Nucleus accumbens (tissue), 56 donors: Measurements from ENCODE around the gene RNF32.
A peak's percentile ranks its signal among the peaks of the same experiment; 100 is the strongest.

Experiments used
- DNase-seq, 56 donors: peaks; one replicate each; lab custom pipeline; 2025; lab: John Stamatoyannopoulos, UW

Gene RNF32

GRCh38 chr7:156640257-156640948 is at the start of gene RNF32:
TSS of gene RNF32 (plus strand) at chr7:156640774. CDS start at chr7:156643878, 3,104 bp downstream.
- DNase-seq: peak in 55 of 56 donors; percentile 46 to 95 (median 89)

DNA sequence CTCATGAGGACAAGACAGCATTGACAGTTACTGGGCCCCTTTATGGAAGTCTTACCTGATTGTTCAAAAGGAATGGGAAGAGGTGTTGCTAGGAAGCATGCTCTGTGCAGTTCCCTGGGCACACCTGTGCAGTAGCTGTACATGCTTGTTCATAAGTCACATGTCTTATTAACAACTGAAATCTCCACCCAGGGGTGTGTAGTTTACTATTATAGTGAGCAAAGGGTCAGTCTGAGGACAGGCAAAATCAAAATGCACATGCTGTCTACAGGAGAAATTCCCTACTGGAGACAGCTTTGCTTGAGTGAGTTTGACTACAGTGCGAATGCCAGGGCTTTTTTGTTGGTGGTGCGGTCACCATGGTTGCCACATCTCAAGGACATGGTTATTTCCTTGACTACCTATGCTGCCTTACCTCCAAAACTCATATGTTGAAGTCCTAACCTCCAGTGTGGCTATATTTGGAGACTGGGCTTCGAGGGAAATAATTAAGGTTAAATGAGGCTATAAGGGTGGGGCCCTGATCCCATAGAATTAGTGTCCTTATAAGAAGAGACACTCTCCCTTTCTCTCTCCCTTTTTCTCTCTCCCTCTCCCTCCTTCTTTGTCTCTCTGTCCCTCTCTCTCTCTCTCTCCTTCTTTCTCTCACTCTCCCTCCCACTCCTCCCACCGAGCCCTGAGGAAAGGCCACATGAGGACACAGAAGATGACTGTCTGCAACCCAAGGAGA is 48.3 kb upstream of the RNF32 start:
- DNase-seq: no peak

DNA sequence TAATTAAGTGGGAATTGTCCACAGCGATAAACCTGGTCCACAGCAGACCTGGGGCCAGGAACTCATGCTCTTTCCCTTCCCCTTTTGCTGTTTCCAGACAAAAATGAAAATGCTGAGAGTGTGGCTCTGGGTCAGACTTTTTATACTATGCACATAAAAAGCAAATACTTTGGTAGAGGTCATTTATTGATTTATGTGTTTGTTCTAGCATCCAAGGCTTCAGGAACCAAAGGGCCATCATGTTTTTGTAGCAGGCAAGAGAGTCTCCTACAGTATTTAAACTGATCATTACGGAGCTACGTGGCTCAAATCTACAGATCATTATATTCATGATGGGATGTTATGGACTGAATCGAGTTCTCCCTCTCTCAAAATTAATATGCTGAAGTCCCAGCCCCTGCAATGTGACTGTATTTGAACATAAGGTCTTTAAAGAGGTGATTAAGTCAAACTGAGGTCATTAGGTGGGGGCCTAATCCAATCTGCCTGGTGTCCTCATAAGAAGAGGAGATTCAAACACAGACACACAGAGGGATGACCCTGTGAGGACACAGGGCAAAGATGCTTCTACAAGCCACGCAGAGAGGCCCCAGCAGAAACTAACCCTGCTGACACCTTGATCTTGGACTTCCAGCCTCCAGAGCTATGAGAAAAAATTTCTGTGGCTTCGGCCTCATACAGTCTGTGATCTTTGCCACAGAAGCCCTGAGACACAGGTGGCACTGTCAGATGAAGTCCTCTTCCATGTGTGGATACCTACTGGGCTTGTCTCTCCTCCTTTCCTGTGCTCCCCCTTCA is 46.1 kb upstream of the RNF32 start:
- DNase-seq: no peak

GRCh38 chr7:156600496-156600895 is 40.1 kb upstream of the RNF32 start:
- no peak for DNase-seq

DNA sequence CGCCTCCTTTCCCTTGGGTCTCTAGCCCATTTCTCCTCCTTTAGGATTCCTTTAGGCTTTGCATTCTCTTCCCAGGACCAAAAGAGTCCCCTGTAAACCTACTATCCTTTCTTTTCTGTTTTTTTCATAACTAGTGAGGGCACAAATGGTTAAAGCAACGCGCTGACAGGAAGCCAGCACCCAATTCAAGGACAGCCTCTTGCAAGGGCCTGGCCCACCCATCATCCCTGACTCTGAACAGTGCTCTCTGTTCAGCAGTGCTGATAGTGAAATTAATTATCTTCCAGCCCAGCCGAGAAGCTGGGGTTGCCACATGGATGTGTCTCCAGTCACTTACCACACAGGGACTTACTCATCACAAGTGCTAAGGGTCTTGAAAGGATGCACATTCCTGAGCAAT is 38.3 kb upstream of the RNF32 start:
- DNase-seq: no peak

DNA sequence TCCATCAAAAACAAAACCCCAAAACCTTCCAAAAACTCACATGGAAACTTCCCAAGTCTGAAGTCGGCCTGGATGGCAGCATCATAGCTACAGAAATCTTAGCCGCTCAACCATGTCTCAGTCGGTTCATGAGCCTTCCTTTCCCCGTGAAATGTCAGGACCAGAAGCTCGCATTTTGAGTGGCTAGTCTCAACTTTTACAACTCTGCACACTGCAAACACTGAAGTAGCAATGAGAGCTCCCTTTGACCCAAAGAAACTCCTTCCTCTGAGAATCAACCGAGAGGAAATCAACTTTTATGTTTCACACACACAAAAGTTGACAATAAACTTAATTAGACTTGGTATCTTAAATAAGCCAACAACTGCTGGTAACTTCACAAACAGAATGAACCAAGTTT is 37.6 kb upstream of the RNF32 start:
- DNase-seq: no peak

DNA sequence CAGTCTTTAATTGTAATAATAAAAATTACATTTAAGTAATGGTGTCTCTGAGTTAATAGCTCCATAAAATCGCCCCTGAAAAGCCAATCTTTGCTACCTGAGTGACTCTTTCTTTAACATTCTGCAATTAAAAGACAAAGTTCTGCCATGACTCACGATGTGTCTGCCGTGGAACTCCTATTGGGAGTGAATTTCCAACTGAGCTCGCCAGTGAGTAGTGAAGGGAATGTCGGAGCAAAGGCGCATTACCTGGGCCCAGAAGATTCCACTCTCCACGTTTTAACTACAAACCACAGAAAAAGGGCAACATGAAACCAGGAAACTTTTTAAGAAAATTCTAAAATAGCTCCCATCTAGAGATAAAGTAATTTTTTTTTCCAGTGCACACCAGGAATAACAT is 36.9 kb upstream of the RNF32 start:
- no peak for DNase-seq

DNA sequence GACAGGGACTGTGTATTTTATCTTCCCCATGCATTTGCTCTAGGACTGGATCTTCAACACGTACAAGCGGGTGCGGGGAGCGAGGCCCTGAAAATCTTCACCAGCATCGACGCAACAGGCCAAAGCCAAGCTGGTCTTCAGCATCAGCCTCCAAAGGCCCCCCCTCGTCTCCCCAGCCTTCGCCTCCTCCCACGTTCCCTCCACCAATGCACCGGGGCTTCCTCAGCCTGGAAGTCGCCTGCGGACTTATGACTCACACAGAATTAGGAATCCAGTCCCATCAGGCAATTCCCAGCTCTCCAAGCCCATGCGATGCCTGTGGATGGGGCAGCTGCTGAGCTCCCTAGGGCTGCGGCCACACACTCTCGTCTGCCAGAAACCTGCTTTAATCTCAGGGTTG is 36.3 kb upstream of the RNF32 start:
- DNase-seq: no peak

- no peak for DNase-seq
These were observed 35.5 kb upstream of the RNF32 start for GRCh38 chr7:156604836-156605695.

GRCh38 chr7:156606135-156606534 is 34.4 kb upstream of the RNF32 start:
- DNase-seq: no peak

DNA sequence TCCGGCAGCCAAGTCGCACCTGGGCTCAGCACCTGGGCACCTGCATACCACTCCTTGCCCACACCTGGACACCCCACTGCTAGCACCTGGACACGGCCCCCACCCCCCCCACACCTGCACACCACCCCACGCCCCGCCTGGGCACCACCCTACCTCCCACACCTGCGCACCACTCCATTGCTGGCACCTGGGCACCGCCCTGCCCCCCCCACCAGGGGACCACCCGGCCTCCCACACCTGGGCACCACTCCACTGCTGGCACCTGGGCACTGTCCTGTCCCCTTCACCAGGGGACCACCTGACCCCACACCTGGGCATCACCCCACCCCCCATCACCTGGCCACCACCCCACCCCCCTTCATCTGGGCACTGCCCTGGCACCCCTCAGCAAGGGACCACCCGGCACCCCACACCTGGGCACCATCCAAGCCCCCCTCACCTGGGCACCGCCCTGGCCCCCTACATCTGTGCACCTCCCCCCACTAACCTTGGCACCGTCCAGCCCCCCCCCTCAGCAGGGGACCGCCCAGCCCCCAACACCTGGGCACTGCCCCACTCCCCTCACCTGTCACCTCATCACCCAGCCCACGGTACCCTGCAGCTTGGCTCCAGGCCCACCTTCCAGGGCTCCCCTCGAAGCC is 33.8 kb upstream of the RNF32 start:
- no peak for DNase-seq

GRCh38 chr7:156607332-156608172 is 33.0 kb upstream of the RNF32 start:
- no peak for DNase-seq

DNA sequence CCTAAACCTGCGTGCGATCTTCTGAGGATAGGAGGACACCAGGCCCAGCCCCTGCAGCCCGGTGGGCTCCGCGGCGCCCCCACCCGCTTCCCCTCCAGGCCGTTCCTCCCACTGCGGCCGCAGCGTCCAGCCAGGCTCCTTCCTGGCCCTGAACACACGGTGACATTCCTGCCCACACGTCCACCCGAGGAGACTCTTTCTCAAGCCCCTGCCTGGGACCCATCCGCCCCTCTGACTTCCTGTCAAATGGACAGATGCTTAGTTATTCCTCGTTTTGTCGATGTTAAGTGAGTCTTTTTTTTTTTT is 32.4 kb upstream of the RNF32 start:
- no peak for DNase-seq

- DNase-seq: no peak
These were observed 31.3 kb upstream of the RNF32 start for GRCh38 chr7:156609010-156609877.

- DNase-seq: no peak
These were observed 30.4 kb upstream of the RNF32 start for GRCh38 chr7:156610130-156610529.

DNA sequence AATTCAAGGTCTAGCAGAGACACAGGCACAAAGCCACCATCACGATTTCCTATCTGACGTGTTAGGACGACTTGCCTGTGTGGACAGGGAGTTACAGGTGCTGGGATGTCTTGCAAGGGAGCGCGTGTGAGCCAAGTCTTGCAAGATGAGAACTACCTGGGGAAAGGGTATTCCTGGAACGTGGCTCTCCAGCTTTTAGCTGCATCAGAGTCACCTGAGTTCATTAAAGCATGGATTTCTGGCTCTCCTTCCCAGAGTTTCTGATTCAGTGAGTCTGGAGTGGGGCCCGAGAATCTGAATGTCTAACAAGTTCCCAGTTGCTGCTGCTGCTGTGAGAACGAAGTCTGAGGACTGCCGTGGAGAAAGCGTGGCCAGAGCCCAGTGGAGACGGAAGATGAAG is 30.0 kb upstream of the RNF32 start:
- DNase-seq: no peak

DNA sequence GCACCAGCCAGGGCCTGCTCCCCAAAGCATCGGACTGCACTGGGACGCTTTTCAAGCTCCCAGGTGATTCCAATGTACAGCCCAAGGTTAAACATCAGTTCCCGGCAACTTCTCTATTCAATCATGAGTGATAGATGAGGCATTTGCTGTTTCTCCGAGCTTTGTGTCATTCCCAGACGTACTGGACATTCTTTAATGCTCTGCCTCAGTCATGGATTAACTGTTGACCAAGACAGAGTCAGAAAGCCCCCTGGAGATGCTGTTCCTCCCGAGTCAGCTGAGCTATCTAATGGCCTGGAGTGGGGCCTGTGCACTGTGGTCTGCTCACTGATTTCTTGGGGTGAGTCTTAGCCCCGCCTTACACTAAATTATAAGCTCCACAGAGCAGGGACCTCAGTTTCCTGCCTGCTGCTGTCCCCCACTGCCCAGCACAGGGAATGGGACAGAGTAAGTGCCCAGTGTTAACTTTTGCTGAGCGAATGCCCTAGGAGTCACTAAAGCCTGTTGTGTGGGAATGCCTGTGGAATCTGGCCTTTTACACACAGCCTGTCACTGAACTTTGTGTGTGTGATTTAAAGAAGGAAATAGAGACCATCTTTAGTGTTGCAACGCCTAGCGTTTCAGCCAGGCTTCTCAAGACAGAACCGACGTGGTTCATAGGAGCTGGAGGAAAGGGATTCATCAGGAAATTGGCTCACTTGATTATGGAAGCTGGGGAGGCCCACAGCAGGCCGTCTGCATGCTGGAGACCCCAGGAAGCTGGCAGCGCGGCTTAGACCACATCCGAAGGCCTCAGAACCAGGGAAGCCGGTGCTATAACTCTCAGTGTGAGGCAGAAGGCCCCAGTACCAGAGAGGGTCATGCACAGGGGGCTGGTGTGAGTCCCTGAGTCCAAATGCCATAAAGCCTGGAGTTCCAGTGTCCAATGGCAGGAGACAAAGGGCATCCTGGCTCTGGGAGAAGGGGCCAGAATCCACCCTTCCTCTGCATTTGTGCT is 29.3 kb upstream of the RNF32 start:
- DNase-seq: no peak
